LNCaP clone FGC (cell line): ENCODE measurements around the gene FNDC7.
A peak's percentile ranks its signal among the peaks of the same experiment; 100 is the strongest.

Source experiments
- DNase-seq: peaks from one replicate; pipeline ENCODE4 v3.0.0-alpha.2; 2011; ENCODE audit warnings: low read depth
- H3K4me3 ChIP-seq: 2 replicates; pipeline ENCODE4 v1.5.1; 2011; ENCODE audit warnings: mild to moderate bottlenecking, low read depth, low read length, control low read depth
- CTCF ChIP-seq: IDR thresholded peaks from 2 replicates; pipeline ENCODE4 v1.5.1; 2012; ENCODE audit warnings: mild to moderate bottlenecking; ENCODE audit not compliant: control insufficient read depth, insufficient read depth; ENCODE audit errors: extremely low read depth

Gene FNDC7

GRCh38 chr1:108686614-108687313 is 25.9 kb upstream of the FNDC7 start:
- TF ChIP-seq CTCF = no peak
- DNase-seq = no peak
- H3K4me3 ChIP-seq = no peak overlapping the region

- TF ChIP-seq CTCF = no peak
- DNase-seq = no peak
- H3K4me3 ChIP-seq = peak overlapping the region; percentile 92
These were observed 21.4 kb upstream of the FNDC7 start for GRCh38 chr1:108691128-108691941.

GRCh38 chr1:108691942-108692723 is 20.6 kb upstream of the FNDC7 start, which contains the start of gene PRPF38B:
Gene PRPF38B, plus strand, starts transcription at chr1:108692310. Its CDS starts 282 bp downstream, at chr1:108692592.
- H3K4me3 ChIP-seq = peak within 1 kb of the TSS; percentile 92
- TF ChIP-seq CTCF = no peak
- DNase-seq = peak; percentile 76

- TF ChIP-seq CTCF = peak; percentile 40
- peak overlapping the region; percentile 92 for H3K4me3 ChIP-seq
- DNase-seq = no peak
These were observed 19.7 kb upstream of the FNDC7 start for GRCh38 chr1:108692724-108693655.

GRCh38 chr1:108695535-108695934 is 17.2 kb upstream of the FNDC7 start:
- no peak overlapping the region for H3K4me3 ChIP-seq
- TF ChIP-seq CTCF = no peak
- DNase-seq = no peak
